ENCODE measurements around the gene XXYLT1.
"Not testable (repeated sequence)": the region's sequence is repeated elsewhere in the genome, so short reads cannot be mapped to it uniquely, and the experiment has no call there.

Gene XXYLT1

DNA sequence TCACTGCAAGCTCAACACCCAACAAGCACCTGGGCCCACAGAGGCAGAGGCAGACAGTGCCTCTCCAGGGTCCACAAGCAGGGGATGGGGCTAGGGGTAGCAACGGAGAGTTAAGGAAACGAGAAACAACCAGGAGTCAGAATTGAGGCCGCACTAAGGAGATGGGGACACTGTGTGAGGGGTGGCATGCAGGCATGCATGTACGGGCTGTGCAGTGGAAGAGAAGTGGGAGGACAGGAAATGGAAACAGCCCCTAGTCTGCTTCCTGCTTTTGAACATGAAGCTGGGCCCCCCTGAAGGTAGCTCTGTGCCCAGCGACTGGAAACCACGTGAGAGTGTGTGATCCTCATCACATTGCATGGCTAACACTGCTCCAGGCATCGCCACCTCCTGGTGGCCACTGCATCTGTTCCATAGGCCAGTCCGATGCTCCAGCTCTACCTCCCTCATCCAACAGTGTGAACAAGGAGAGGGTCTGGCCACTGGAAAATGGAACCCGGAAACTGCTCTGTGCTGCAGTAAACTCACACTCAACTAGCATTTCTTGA, 44.0 kb downstream of the XXYLT1 start:
- DNase-seq (ENCODE audit: low read depth) = no peak

GRCh38 chr3:195226445-195226844, 44.5 kb downstream of the XXYLT1 start:
- no peak for DNase-seq (ENCODE audit: low read depth)

DNA sequence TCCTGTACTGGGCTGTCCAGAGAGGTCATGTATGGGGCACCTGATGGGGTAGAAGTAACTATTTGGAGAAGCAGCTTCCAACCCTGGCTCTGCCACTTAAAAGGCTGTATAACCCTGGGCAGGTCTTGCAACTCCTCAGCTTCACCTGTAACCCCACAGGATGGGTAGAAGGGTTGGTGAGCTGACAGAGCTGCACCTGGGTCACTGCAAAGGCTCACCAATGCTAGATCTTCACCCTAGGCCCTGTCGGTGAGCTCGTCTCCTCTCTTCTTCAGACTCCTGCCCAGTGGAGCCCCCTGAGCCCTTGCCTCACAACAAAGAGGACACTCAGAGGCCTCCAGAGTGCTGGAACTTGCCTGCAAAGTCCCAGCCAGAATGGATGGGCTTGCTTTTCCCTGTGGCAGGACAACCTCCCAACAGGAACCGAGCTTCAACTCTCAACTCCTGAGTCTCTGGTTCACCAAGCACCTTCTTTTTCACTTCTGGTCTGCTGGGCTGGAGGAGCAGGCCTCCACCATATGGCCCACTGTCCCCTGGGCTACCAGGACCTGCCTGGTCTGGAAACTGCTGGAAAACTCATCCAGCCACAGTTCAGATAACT, 45.9 kb downstream of the XXYLT1 start:
- no peak for DNase-seq (ENCODE audit: low read depth)

DNA sequence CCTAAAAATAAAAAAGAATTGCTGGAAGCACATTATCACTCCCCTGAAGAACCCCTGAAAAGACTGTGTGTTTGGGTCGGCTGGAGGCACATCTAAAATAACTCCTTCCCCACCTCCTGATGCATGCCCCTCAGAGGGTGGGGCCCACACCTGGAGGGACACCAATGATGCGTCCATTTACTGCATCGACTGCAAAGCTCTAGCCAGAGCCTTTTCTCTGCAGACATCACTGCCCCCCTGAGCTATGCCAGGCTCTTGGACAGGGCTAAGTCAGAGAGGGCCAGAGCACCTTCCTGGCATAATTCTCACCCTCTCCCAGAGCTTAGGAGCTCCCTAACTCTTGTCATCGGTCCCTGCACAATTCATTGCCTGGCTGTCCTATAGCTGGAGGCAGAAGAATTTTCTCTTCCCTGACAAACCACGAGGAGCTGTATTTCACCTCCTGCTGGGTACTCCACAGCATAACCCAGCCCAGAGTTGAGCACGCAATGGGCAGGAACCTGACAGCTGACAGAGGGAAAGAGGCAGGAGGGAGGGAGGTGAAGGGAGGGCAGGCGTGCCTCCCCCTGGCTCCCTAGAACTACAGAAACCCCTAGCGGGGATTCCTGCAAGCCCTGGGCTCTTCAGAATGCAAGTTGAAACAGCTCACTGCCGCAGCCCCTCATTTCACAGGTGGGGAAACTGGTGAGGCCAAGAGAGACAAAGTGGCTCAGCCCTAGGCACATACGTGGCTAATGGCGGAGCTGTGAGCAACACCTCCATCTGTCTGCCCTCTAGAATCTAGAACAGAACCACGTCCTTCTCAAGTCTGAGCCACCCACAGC, 46.6 kb downstream of the XXYLT1 start:
- DNase-seq (ENCODE audit: low read depth) = no peak

- no peak for DNase-seq (ENCODE audit: low read depth)
These were observed 48.9 kb downstream of the XXYLT1 start for GRCh38 chr3:195221876-195222617.

GRCh38 chr3:195221015-195221853, 49.7 kb downstream of the XXYLT1 start:
- DNase-seq (ENCODE audit: low read depth) = peak; percentile 51

DNA sequence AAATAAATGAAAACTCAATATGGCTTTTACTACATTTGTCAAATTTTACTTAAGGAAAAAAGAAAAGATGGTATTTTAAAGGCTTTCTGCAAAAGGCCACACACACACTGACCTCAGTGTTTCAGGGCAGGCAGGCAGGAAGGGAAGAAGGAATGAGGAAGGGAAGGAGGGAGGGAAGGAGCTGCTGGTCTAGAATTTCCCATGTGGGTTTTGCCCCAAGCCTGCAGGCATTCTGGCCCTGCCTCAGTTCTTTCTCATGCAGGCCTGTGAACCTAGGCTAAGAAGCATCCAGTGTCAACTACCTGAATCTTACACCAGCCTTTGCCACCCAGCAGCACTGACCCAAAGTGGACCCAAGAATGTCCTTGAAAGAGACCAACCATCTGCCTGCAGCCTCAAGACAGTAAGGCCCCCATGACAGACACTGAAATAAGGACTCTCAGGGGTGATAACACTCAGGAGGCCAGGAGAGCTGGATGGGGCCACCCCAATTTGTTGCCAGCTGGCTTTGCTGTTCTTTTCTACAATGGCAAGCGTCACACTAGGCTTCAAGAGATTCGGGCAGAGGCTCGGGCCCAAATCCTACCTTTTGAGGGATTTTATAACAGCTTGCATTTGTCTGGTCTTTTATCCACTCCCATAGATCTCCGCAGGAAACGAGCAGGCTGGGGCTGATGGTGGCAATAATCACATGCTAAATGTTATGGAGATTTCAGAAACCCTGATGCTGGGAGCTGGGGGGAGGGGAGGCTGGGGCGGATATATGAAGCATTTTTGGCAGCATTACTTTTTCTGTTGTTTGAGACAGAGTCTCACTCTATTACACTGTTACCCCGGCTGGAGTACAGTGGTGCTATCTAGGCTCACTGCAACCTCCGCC, 51.4 kb downstream of the XXYLT1 start:
- no peak for DNase-seq (ENCODE audit: low read depth)

DNA sequence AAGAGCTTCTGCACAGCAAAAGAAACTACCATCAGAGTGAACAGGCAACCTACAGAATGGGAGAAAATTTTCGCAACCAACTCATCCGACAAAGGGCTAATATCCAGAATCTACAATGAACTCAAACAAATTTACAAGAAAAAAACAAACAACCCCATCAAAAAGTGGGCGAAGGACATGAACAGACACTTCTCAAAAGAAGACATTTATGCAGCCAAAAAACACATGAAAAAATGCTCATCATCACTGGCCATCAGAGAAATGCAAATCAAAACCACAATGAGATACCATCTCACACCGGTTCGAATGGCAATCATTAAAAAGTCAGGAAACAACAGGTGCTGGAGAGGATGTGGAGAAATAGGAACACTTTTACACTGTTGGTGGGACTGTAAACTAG, 52.6 kb downstream of the XXYLT1 start:
- not testable (repeated sequence) for DNase-seq (ENCODE audit: low read depth)

DNA sequence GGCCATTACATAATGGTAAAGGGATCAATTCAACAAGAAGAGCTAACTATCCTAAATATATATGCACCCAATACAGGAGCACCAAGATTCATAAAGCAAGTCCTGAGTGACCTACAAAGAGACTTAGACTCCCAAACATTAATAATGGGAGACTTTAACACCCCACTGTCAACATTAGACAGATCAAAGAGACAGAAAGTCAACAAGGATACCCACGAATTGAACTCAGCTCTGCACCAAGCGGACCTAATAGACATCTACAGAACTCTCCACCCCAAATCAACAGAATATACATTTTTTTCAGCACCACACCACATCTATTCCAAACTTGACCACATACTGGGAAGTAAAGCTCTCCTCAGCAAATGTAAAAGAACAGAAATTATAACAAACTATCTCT, 55.4 kb downstream of the XXYLT1 start:
- not testable (repeated sequence) for DNase-seq (ENCODE audit: low read depth)

GRCh38 chr3:195214381-195214780, 56.6 kb downstream of the XXYLT1 start:
- no peak for DNase-seq (ENCODE audit: low read depth)

GRCh38 chr3:195213639-195214315, 57.2 kb downstream of the XXYLT1 start:
- no peak for DNase-seq (ENCODE audit: low read depth)

DNA sequence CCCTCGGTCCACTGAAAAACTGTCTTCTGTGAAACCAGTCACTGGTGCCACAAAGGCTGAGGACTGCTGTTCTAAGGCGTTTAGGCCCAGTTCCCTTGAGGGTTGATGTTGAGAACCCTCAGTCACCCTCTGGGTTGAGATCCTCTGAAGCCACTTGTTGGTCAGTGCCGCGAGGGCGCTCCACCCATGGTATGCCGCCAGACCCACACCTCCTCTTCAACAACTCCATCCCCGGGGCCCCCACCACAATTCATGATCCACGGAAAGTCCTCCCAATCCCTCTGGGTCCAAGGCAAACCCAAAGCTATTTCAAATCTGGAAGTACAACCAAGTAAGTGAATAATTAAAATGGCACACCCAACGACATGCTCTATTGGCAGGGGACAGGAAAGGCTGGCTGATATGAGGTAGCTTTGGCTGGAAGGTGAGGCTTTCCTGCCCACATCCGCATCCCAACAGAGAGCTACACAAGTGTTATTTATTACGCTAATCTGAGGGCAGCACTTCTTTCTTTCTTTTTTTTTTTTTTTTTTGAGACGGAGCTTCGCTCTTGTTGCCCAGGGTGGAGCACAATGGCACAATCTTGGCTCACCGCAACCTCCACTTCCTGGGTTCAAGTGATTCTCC, 58.1 kb downstream of the XXYLT1 start:
- no peak for DNase-seq (ENCODE audit: low read depth)

DNA sequence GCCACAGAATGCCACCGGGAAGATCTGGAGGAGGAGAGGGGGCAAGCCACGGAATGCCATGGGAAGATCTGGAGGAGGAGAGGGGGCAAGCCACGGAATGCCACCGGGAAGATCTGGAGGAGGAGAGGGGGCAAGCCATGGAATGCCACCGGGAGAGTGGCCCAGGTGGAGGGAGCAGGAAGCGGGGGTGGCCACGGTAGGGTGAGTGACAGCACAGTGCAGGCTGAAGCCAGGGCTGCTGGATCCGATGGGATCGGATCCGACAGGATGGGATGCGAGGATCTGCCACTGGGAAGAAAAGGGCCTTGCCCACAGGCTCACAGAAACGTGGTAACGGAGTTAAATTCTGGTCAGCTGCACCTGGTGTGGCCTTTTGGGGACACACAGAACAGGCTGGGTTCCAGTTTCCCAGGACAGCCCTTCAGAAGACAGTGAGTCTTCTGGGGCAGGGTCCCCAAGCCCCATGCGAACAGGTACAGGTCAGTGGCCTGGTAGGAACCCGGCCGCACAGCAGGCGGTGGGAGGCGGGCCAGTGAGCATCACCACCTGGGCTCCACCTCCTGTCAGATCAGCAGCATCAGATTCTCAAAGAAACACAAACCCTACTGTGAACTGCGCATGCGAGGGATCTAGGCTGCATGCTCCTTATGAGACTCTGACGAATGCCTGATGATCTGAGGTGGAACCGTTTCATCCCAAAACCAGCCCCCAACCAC, 58.8 kb downstream of the XXYLT1 start:
- no peak for DNase-seq (ENCODE audit: low read depth)

- peak; percentile 92 for DNase-seq (ENCODE audit: low read depth)
These were observed 60.5 kb downstream of the XXYLT1 start for GRCh38 chr3:195210266-195210973.

DNA sequence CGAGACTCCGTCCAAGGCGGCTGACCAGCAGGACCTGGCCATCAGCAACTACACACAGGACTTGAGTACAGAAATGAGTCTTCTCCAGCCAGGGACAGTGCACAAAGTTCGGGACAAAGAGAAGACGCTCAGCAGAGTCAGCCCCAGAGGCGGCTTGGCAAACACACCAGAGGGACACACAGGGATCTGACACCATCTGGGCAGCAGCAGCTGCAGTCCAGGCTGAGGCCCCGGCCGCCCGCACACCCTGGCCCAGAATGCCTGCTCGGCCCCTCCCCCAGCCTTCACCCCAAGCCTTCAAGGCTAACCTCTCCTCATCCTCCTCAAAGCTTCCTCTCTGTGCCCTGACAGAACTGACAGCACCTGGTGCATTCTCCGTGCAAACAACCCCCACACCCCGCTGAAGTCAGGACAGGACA, 61.1 kb downstream of the XXYLT1 start:
- no peak for DNase-seq (ENCODE audit: low read depth)

- DNase-seq (ENCODE audit: low read depth) = no peak
These were observed 61.7 kb downstream of the XXYLT1 start for GRCh38 chr3:195209083-195209846.

DNA sequence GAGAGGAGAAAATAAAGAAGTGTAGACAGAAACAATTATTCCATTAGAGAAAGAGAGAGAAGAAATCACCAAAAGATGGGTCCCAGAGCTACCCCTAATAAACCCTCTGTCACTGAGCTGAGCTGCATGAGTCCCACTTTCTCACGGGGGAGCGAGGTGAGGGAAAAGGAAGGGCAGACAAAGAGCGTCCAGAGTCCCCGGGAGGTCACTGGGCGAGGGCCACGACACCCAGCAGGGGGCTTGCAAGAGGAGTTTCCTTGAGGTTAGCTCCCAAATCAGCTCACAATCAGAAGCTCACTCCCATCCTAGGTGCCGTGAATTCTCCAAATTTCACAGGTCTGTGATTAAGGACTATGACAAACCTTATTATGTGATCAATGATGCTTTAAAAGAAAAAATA, 62.3 kb downstream of the XXYLT1 start:
- DNase-seq (ENCODE audit: low read depth) = no peak

GRCh38 chr3:195208183-195208582, 62.8 kb downstream of the XXYLT1 start:
- DNase-seq (ENCODE audit: low read depth) = no peak
